ENCODE data around the gene SNTB2. TPM values are rescaled to one million over a fixed set of nuclear protein-coding genes. Genes with fewer than 3 reads are reported as not detected.

The SNTB2 gene
- total RNA-seq, 1 experiment from 2014 or later = 4.8 TPM

DNA sequence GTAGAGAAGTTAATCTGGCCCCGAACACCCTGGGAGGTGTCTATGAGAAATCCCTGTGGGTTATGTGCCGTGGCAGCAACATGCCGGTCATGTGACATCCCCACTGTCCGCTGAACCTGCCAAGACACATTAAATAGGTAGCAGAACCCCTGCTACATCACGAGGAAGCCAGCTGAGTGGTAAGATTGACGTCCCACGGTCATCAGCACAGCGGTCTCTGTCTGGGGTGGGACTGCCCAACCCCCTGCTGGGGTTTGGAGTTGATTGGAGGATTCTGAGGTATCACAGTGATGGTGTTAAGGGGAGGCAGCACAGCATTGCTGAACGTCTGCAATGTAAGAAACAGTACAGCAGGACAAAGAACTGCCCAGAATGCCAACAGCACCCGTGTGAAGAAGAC is 162.6 kb downstream of the SNTB2 start:
- in situ Hi-C loops (cut with HindIII; ENCODE audit: low pct_unique_long_range_greater_than_20kb, low sequenced_read_pairs) = no loop called here
- no peak for DNase-seq (ENCODE audit: low read depth)

GRCh38 chr16:69350536-69351133 is 163.7 kb downstream of the SNTB2 start:
- in situ Hi-C loops (cut with HindIII; ENCODE audit: low pct_unique_long_range_greater_than_20kb, low sequenced_read_pairs) = no loop called here
- DNase-seq (ENCODE audit: low read depth) = no peak

DNA sequence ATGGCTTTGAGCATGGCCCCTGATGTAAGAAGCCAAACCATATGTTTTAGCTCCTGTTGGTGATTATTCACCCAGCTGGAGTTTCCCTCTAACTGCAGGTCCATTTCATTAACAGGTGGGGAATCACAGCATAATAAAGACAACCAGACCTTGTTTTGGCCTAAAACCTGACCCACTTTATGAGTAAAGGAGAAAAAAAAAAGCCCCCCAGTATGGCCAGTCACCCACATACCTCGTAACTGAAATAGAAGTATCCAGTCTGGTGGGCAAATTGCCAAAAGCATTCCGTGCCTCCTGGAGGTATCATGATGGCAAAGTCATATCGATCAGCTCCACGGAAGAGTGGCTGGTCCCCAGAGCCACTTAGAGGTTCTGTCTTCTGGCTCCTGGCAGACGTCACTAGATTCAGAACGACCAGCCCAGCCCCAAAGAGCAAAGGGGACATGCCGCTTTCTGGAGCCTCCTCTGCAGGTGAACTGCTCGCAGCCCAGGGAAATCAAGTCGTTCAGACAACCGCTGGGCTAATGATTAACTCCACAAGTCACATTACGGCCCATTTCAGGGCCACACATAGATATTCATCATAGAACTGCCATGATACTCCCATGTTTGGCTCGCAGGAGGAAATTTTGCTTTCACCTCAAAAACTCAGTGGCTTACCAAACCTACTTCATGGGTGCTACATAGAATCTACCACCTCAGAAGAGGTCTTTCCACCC is 164.5 kb downstream of the SNTB2 start, which contains the start of gene TMED6:
TSS of gene TMED6 (minus strand) at position 478 of the 719 bp plus-strand sequence. CDS start at position 445, 33 bp downstream.
- DNase-seq (ENCODE audit: low read depth) = peak; percentile 57

More for the DNA sequence above, 164.5 kb downstream of the SNTB2 start, which contains the start of gene TMED6:
- in situ Hi-C loops (cut with HindIII; ENCODE audit: low pct_unique_long_range_greater_than_20kb, low sequenced_read_pairs) = no loop called here

Other genes with a start within 250 kb of the SNTB2 start
- gene HAS3, start 81.5 kb upstream of the SNTB2 start, total RNA-seq (2014; rRNA removed; shearing (Covaris generic); ENCODE audit: low replicate concordance) = 21.1 and 35.9 TPM in 2 replicates
- 191 and 253 TPM in 2 replicates for gene CHTF8, start 54.6 kb upstream of the SNTB2 start, total RNA-seq (2014; rRNA removed; shearing (Covaris generic); ENCODE audit: low replicate concordance)
- gene UTP4, start 54.5 kb upstream of the SNTB2 start, total RNA-seq (2014; rRNA removed; shearing (Covaris generic); ENCODE audit: low replicate concordance) = 56.1 and 97.9 TPM in 2 replicates
- 33.2 and 38.9 TPM in 2 replicates for gene VPS4A, start 124.2 kb downstream of the SNTB2 start, total RNA-seq (2014; rRNA removed; shearing (Covaris generic); ENCODE audit: low replicate concordance)
- 21.5 and 26.7 TPM in 2 replicates for gene PDF, start 143.4 kb downstream of the SNTB2 start, total RNA-seq (2014; rRNA removed; shearing (Covaris generic); ENCODE audit: low replicate concordance)
- gene COG8, start 152.4 kb downstream of the SNTB2 start, total RNA-seq (2014; rRNA removed; shearing (Covaris generic); ENCODE audit: low replicate concordance) = 56.2 and 68.1 TPM in 2 replicates
- 18.7 and 25.7 TPM in 2 replicates for gene NIP7, start 152.6 kb downstream of the SNTB2 start, total RNA-seq (2014; rRNA removed; shearing (Covaris generic); ENCODE audit: low replicate concordance)
- gene TMED6, start 164.6 kb downstream of the SNTB2 start, total RNA-seq (2014; rRNA removed; shearing (Covaris generic); ENCODE audit: low replicate concordance) = 4.1 TPM in 1 of 2 replicates, not detected in the other
- 11.4 and 23.7 TPM in 2 replicates for gene TERF2, start 198.8 kb downstream of the SNTB2 start, total RNA-seq (2014; rRNA removed; shearing (Covaris generic); ENCODE audit: low replicate concordance)
- gene CYB5B, start 237.5 kb downstream of the SNTB2 start, total RNA-seq (2014; rRNA removed; shearing (Covaris generic); ENCODE audit: low replicate concordance) = 119 and 138 TPM in 2 replicates